Cardiac ventricle fibroblast (primary cell): Measurements from ENCODE around the gene CCDC27. TPM values are rescaled to one million over a fixed set of nuclear protein-coding genes. Genes with fewer than 3 reads are reported as not detected.

Experiments used
- total RNA-seq: library from RNA; depleted of rRNA; stranded (reverse); fragments of >200 nt; gene quantifications from 2 replicates; pipeline ENCODE4 v1.2.3, GENCODE V29; 2015

CCDC27 gene
- total RNA-seq, result not detected in 2 replicates

GRCh38 chr1:3752400-3752945 is at the start of gene CCDC27:
Gene CCDC27, plus strand, starts transcription at chr1:3752450. Its CDS starts 32 bp downstream, at chr1:3752482.

GRCh38 chr1:3772715-3773571 is 20.7 kb downstream of the CCDC27 start, which contains the start of gene SMIM1:
Gene SMIM1, plus strand, starts transcription at chr1:3772749. Its CDS starts 2,625 bp downstream, at chr1:3775374.

GRCh38 chr1:3796215-3797061 is 44.2 kb downstream of the CCDC27 start, which contains the start of gene LRRC47:
Gene LRRC47, minus strand, starts transcription at chr1:3796498. Its CDS starts 22 bp downstream, at chr1:3796476.

Other genes with a start within 250 kb of the CCDC27 start
- gene MEGF6, start 140.9 kb upstream of the CCDC27 start, total RNA-seq, result 1.2 and 2.4 TPM in 2 replicates
- 24.5 and 32.0 TPM in 2 replicates for gene TPRG1L, start 127.4 kb upstream of the CCDC27 start, total RNA-seq
- 9.9 and 12.7 TPM in 2 replicates for gene WRAP73, start 102.3 kb upstream of the CCDC27 start, total RNA-seq
- gene TP73, start 99.9 kb upstream of the CCDC27 start, total RNA-seq, result not detected in 2 replicates
- 2.1 TPM in 1 of 2 replicates, not detected in the other for gene SMIM1, start 20.3 kb downstream of the CCDC27 start, total RNA-seq
- gene LRRC47, start 44.0 kb downstream of the CCDC27 start, total RNA-seq, result 30.4 and 34.1 TPM in 2 replicates
- gene CEP104, start 104.8 kb downstream of the CCDC27 start, total RNA-seq, result 9.7 and 16.7 TPM in 2 replicates
- 3.9 and 4.5 TPM in 2 replicates for gene DFFB, start 105.0 kb downstream of the CCDC27 start, total RNA-seq
- 26.0 and 30.8 TPM in 2 replicates for gene C1orf174, start 147.8 kb downstream of the CCDC27 start, total RNA-seq